Measurements from ENCODE around the gene CTRB1. TPM values are rescaled to one million over a fixed set of nuclear protein-coding genes. Genes with fewer than 3 reads are reported as not detected.

The CTRB1 gene
- total and polyA plus RNA-seq, 2 of the 8 experiments (the other 6 are each of a cell fraction or from before 2014, with no cell fraction given), result not detected

GRCh38 chr16:75195811-75196790, 22.7 kb upstream of the CTRB1 start:
- Histone ChIP-seq H3K14ac (ENCODE audit: insufficient read length) (no peak overlapping the region), H2BK20ac (ENCODE audit: low read length) (no peak overlapping the region), H3K4me2 (ENCODE audit: insufficient read depth in 1 of 2, low read depth in 2 of 2, low read length in 2 of 2) (no peak overlapping the region), H3K18ac (ENCODE audit: extremely low read depth, low read length) (no peak overlapping the region), H3K9ac (replicated peaks in 1 of 4; ENCODE audit: extremely low read depth in 1 of 4, low read depth in 3 of 4, low read length in 3 of 4) (no peak overlapping the region), H3K9me3 (ENCODE audit: insufficient read depth in 2 of 2, low read depth in 1 of 2, low read length in 1 of 2) (no peaks in the 10 kb centered on the region), H3K27ac (ENCODE audit: low read depth, low read length) (no peak overlapping the region), H3K4me3 (ENCODE audit: extremely low read depth in 1 of 4, insufficient read depth in 2 of 4, low read depth in 3 of 4, low read length in 4 of 4) (no peak overlapping the region), H2AFZ (ENCODE audit: low read length) (no peak overlapping the region), H4K91ac (replicated peaks; ENCODE audit: insufficient read length, low read length) (no peak overlapping the region), H4K20me1 (replicated peaks in 1 of 2; ENCODE audit: control insufficient read depth in 1 of 2, insufficient read depth in 2 of 2, low read length in 2 of 2) (no peaks in the 10 kb centered on the region), H3K23ac (ENCODE audit: insufficient read length) (no peak overlapping the region), H2BK15ac (ENCODE audit: low read length) (no peak overlapping the region), H2BK12ac (ENCODE audit: low read depth, low read length) (no peak overlapping the region), H3K79me1 (ENCODE audit: low read depth, low read length) (no peaks in the 10 kb centered on the region), H3K4me1 (replicated peaks in 1 of 4; ENCODE audit: control insufficient read depth in 3 of 4, insufficient read depth in 4 of 4, low read length in 3 of 4) (peaks cover 0 to 2% (median 0%) of the 10 kb centered on the region in 4 experiments; a peak in 3 of 7 replicates), H3K4ac (replicated peaks; ENCODE audit: insufficient read length, low read depth, low read length) (no peak overlapping the region), H2AK5ac (ENCODE audit: low read depth, low read length) (no peak overlapping the region), H3K27me3 (replicated peaks in 1 of 4; ENCODE audit: control insufficient read depth in 3 of 4, extremely low read depth in 1 of 4, insufficient read depth in 3 of 4, low read length in 3 of 4) (no peaks in the 10 kb centered on the region), H4K5ac (ENCODE audit: insufficient read length, low read depth, low read length) (no peak overlapping the region), H2BK120ac (replicated peaks; ENCODE audit: low read depth, low read length) (no peak overlapping the region), H4K8ac (ENCODE audit: extremely low read depth, insufficient read depth, low read length) (0 out of 2 replicates have a peak overlapping the region, but pooled peaks have one; percentile 5), H3K23me2 (ENCODE audit: low read depth, low read length) (no peaks in the 10 kb centered on the region), H3K79me2 (ENCODE audit: control insufficient read depth in 1 of 2, insufficient read depth in 2 of 2, low read length in 2 of 2) (no peaks in the 10 kb centered on the region), H2BK5ac (ENCODE audit: low read depth, low read length) (no peak overlapping the region), H3K36me3 (ENCODE audit: control insufficient read depth in 2 of 4, insufficient read depth in 4 of 4, low read length in 3 of 4) (no peaks in the 10 kb centered on the region), H3K56ac (replicated peaks; ENCODE audit: insufficient read length, low read depth, low read length) (no peak overlapping the region)
- no peak for FAIRE-seq
- POLR2A ChIA-PET (ENCODE audit: partially characterized antibody), result interaction anchor here (1.0 to 1.1 kb wide), 2 partner anchors 55 to 57 kb away, joined by 3 read pairs; partner anchors contain the start of gene BCAR1
- WGBS, 2 experiments (ENCODE audit: extremely low coverage in 1 of 2, insufficient coverage in 1 of 2, insufficient read length in 1 of 2, insufficient replicate concordance in 2 of 2, low coverage in 1 of 2, low lambda C conversion rate in 2 of 2, missing lambda C conversion rate in 1 of 2), result 88% methylated on average over 24 of the region's 24 CpGs; no CpG with 5 or more reads in 1 of the 2 experiments
- CTCF ChIA-PET (ENCODE audit: partially characterized antibody), result interaction anchor here (0.6 to 10.4 kb wide), 12 partner anchors 10 to 425 kb away, joined by 3 to 157 read pairs (median 3); partner anchors contain the start of gene CTRB1
- DNase-seq (ENCODE audit: low read depth in 1 of 2, low spot score in 2 of 2), result no peak
- TF ChIP-seq NRF1 (IDR thresholded peaks at IDR 0.05; ENCODE audit: low read depth, low read length) (no peak), SUZ12 (IDR thresholded peaks at IDR 0.05; ENCODE audit: low read length) (no peak), CTCF (IDR thresholded peaks at IDR 0.05; ENCODE audit: control extremely low read depth in 1 of 3, insufficient read depth in 1 of 3, low read depth in 1 of 3, low read length in 3 of 3) (no peak), RFX5 (IDR thresholded peaks at IDR 0.05; ENCODE audit: borderline replicate concordance, low read depth, low read length) (no peak), CBX5 (IDR thresholded peaks at IDR 0.05; ENCODE audit: low read depth, low read length) (no peak), CHD2 (IDR thresholded peaks at IDR 0.05; ENCODE audit: low read length) (no peak), CHD1 (IDR thresholded peaks at IDR 0.05; ENCODE audit: low read depth, low read length) (no peak), BRCA1 (IDR thresholded peaks at IDR 0.05; ENCODE audit: low read depth, low read length) (no peak), RXRA (IDR thresholded peaks at IDR 0.05; ENCODE audit: insufficient read depth, low read depth, low read length) (no peak)
